ENCODE results near the gene ELF2. TPM values are rescaled to one million over a fixed set of nuclear protein-coding genes. Genes with fewer than 3 reads are reported as not detected.
"Not testable (repeated sequence)": the region's sequence is repeated elsewhere in the genome, so short reads cannot be mapped to it uniquely, and the experiment has no call there.

The ELF2 gene
- total RNA-seq, 2 donors from 2014 or later: 34.1 to 34.2 TPM

GRCh38 chr4:139038874-139039443 is 138.1 kb downstream of the ELF2 start:
- intact Hi-C loops (cut with DNase I): loop anchor here in 1 of 2 donors (10.0 kb wide), 1 partner anchor 46 kb away; no protein-coding TSS in a partner anchor
- no peak for ATAC-seq
- no peak for DNase-seq

DNA sequence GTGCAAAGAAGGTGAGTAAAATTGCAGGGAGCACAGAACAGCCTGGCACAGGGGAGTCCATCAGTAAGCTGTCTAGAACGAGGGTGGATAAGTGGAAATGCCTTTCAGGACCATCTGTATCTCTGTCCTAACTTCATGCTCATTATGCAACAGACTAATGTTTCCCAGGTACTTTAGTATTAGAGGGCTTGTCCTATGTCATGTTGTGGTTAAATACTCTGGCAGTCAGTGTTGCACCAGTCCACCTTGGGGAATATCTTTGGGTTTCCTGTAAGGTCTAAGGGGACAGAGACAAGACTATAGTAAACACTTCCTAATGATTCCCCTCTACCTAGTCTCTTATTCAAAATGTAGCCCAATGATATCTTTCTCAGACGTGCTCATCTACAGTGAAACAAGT is 140.1 kb downstream of the ELF2 start:
- DNase-seq: no peak

GRCh38 chr4:139035650-139036049 is 141.4 kb downstream of the ELF2 start:
- DNase-seq (no peak), ATAC-seq (peak in 1 of 2 donors; percentile 27)
- intact Hi-C loops (cut with DNase I): loop anchor here in 1 of 2 donors (10.0 kb wide), 1 partner anchor 49 kb away; no protein-coding TSS in a partner anchor

More for the DNA sequence above, 140.1 kb downstream of the ELF2 start:
- intact Hi-C loops (cut with DNase I): loop anchor here in 1 of 2 donors (10.0 kb wide), 1 partner anchor 48 kb away; no protein-coding TSS in a partner anchor
- ATAC-seq: no peak

- ATAC-seq (peak; percentile 39 to 49), DNase-seq (peak; percentile 70)
- intact Hi-C loops (cut with DNase I): loop anchor here (5.0 to 10.0 kb wide), 4 partner anchors 52 to 267 kb away; no protein-coding TSS in a partner anchor
These were observed 146.3 kb downstream of the ELF2 start for GRCh38 chr4:139030614-139031235.

DNA sequence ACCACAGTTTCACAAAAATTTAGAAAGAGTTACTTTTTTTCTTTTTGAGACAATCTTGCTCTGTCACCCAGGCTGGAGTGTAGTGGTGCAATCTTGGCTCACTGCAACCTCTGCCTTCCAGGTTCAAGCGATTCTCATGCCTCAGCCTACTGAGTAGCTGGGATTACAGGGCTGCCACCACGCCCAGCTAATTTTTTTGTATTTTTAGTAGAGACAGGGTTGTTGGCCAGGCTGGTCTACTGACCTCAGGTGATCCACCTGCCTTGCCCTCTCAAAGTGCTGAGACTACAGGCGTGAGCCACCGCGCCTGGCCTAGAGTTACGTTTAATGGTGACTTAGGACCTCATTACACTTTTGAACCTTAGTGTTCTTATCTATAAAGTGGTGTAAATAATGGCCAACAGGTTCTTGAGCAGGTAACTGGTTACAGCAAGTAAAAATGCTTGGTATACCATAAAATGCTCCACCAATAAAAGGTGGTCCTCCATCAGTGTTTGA is 147.1 kb downstream of the ELF2 start:
- intact Hi-C loops (cut with DNase I): loop anchor here (5.0 to 10.0 kb wide), 4 partner anchors 52 to 267 kb away; no protein-coding TSS in a partner anchor
- ATAC-seq, DNase-seq: not testable (repeated sequence)

DNA sequence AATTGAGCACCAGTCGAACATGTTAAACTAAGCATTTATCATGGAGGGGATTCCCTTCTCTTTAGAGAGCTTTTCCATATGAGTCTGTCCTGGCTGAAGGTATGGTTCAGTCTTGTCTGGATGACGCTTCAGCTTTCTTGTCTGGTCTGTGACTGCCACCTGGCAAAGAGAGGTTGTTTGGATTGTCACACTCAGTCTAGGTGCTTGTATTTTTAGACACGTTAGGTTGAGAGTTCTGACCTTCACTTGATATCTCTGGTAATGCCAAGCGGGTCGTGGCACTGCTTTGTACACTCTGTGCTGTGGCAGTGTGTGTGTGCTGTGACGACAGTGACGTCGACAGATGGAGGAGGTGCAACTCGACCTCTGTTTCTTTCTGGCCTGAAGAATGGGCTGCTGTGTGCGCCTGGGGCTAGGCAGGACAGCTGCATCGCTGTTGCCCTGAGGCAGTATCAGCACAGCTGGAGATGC is 148.8 kb downstream of the ELF2 start:
- ATAC-seq: peak; percentile 85 to 87
- intact Hi-C loops (cut with DNase I): no loop called here
- peak; percentile 75 for DNase-seq

DNA sequence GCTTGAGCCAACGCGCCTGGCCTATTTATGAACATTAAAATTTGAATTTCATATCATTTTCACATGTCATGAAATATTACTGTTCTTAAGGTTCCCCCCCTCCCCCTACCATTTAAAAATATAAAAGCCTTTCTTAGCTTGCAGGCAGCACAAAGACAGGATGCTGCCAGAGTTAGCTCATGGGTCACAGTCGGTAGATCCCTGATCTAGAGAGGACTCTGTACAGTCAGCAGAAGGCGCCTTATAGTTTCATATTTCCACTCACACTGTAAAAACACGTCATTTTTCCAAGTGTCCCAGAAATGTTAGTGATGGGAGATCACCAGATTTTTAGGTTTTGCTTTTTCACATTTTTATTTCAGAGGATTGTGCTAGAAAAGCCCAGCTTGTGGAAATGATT is 149.2 kb downstream of the ELF2 start:
- no peak for DNase-seq
- intact Hi-C loops (cut with DNase I): no loop called here
- ATAC-seq: peak in 1 of 2 donors; percentile 32

DNA sequence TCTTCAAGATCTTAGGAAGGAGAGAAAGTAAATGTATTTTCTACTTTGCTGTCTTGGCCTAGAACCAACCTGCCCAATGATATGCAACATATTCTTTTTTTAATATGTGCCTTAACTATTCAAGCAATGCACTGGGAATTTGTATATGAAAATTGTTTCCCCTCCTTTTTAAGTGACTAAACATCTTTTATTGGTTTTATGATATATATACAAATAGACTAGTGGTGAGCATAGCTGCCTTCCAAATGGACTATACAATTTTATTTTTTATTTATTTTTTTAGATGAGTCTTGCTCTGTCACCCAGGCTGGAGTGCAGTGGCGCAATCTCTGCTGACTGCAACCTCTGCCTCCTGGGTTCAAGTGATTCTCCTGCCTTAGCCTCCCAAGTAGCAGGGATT is 151.2 kb downstream of the ELF2 start:
- intact Hi-C loops (cut with DNase I): no loop called here
- DNase-seq (no peak), ATAC-seq (no peak)

DNA sequence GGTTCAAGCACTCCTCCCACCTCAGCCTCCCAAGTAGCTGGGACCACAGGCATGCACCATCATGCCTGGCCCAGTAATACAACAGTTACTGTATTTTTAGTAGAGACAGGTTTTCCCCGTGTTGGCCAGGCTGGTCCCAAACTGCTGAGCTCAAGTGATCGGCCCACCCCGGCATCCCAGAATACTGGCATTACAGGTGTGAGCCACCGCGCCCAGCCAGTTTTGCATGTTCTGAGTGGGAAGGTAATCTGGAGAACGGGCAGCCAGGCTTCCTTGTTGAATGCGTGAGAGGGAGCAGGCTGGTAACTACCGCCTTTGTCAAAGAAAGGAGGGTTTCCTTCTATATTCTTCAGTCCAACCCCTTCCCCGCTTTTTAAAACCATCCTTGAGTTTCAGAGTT is 152.3 kb downstream of the ELF2 start:
- ATAC-seq (no peak), DNase-seq (no peak)
- intact Hi-C loops (cut with DNase I): no loop called here

DNA sequence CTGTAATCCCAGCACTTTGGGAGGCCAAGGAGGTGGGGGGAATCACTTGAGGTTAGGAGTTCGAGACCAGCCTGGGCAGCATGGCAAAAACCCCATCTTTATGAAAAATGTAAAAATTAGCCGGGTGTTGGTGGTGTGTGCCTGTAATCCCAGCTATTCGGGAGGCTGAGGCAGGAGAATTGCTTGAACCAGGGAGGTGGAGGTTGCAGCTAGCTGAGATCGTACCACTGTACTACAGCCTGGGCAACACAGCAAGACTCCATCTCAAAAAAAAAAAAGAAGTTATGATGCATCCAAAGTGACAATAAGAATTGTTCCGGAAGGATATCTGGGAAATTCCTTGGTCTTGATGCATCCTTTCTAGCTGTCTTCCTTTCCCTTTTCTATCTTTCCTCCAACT is 154.2 kb downstream of the ELF2 start:
- DNase-seq (no peak), ATAC-seq (no peak)
- intact Hi-C loops (cut with DNase I): no loop called here

- intact Hi-C loops (cut with DNase I); DNase-seq; ATAC-seq: not testable (repeated sequence)
These were observed 155.9 kb downstream of the ELF2 start for GRCh38 chr4:139021071-139021470.

GRCh38 chr4:139020384-139020783 is 156.6 kb downstream of the ELF2 start:
- no peak for DNase-seq
- intact Hi-C loops (cut with DNase I): no loop called here
- no peak for ATAC-seq

- ATAC-seq (no peak), DNase-seq (no peak)
- intact Hi-C loops (cut with DNase I): no loop called here
These were observed 157.9 kb downstream of the ELF2 start for GRCh38 chr4:139018971-139019758.

GRCh38 chr4:139018501-139018900 is 158.5 kb downstream of the ELF2 start:
- DNase-seq (no peak), ATAC-seq (no peak)
- intact Hi-C loops (cut with DNase I): no loop called here

DNA sequence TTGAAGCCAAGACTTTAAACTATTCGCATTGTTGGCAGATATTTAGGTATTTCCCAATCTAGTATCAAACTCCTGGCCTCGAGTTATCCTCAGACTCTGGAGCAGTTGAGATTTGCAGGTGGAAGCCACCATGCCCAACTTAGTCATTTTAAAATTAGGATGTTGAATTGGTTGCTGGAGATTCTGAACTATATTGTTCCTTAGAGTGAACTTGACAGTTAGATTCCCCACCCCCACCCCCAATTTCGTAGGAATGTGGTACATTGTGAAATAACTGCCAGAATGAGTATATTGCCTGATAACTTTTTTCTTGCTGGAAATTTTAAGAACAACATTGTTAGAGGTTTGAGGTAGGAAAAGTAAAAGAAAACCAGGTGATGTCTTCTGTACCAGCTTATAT is 159.2 kb downstream of the ELF2 start:
- ATAC-seq: no peak
- intact Hi-C loops (cut with DNase I): no loop called here
- DNase-seq: no peak

GRCh38 chr4:139015948-139016471 is 161.0 kb downstream of the ELF2 start:
- ATAC-seq (peak in 1 of 2 donors; percentile 63), DNase-seq (no peak)
- intact Hi-C loops (cut with DNase I): no loop called here

GRCh38 chr4:139015269-139015947 is 161.6 kb downstream of the ELF2 start, which contains the start of gene NOCT:
NOCT (plus strand) TSS chr4:139015781; CDS start chr4:139015982, 201 bp downstream.
- ATAC-seq: peak; percentile 93 to 94
- intact Hi-C loops (cut with DNase I): no loop called here
- DNase-seq: peak; percentile 93

- intact Hi-C loops (cut with DNase I): no loop called here
- DNase-seq (no peak), ATAC-seq (peak; percentile 16 to 64)
These were observed 162.4 kb downstream of the ELF2 start for GRCh38 chr4:139014371-139015268.

Data from left cardiac atrium (tissue), 4 donors.